ENCODE data around the gene OTOA.

GRCh38 chr16:21652453-21652852 is 11.3 kb upstream of the OTOA start, which contains the start of gene IGSF6:
- TF ChIP-seq, protein P1, sequence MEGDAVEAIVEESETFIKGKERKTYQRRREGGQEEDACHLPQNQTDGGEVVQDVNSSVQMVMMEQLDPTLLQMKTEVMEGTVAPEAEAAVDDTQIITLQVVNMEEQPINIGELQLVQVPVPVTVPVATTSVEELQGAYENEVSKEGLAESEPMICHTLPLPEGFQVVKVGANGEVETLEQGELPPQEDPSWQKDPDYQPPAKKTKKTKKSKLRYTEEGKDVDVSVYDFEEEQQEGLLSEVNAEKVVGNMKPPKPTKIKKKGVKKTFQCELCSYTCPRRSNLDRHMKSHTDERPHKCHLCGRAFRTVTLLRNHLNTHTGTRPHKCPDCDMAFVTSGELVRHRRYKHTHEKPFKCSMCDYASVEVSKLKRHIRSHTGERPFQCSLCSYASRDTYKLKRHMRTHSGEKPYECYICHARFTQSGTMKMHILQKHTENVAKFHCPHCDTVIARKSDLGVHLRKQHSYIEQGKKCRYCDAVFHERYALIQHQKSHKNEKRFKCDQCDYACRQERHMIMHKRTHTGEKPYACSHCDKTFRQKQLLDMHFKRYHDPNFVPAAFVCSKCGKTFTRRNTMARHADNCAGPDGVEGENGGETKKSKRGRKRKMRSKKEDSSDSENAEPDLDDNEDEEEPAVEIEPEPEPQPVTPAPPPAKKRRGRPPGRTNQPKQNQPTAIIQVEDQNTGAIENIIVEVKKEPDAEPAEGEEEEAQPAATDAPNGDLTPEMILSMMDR (IDR thresholded peaks at IDR 0.05; ENCODE audit: insufficient read depth, low read depth, low read length) = no peak
- no peak for TF ChIP-seq EZH2 (IDR thresholded peaks at IDR 0.05; ENCODE audit: insufficient read depth, low read length)

All from astrocyte (in vitro differentiated cells and primary cell).